Activated naive CD4-positive, alpha-beta T cell treated with anti-CD3 and anti-CD28 coated beads, Interleukin-2, amount 10 ng/mL, durations not matched to agents 7 days and 5 days (primary cell): ENCODE data around the gene SLC13A4.
"Not testable (repeated sequence)": the region's sequence is repeated elsewhere in the genome, so short reads cannot be mapped to it uniquely, and the experiment has no call there.

Source experiments
- CTCF ChIA-PET: fragments of 350-600 bp; sonication (Branson Sonifier 250); formaldehyde crosslinking; loops from one replicate; lab custom pipeline; 2021; ENCODE audit warnings: antibody characterized with exemption; lab: Charles Lee
- DNase-seq: peaks from one replicate; pipeline ENCODE4 v3.0.0-alpha.2; 2020
- H3K27ac Mint-ChIP-seq: one replicate; pipeline ENCODE4 v1.8.0; 2021; ENCODE audit warnings: mild to moderate bottlenecking, moderate library complexity, mixed read lengths
- H3K27me3 Mint-ChIP-seq: one replicate; pipeline ENCODE4 v1.8.0; 2021; ENCODE audit warnings: mild to moderate bottlenecking, mixed read lengths
- H3K36me3 Mint-ChIP-seq: one replicate; pipeline ENCODE4 v1.8.0; 2021; ENCODE audit warnings: mixed read lengths
- H3K4me1 Mint-ChIP-seq: one replicate; pipeline ENCODE4 v1.8.0; 2021; ENCODE audit warnings: mixed read lengths
- H3K4me3 Mint-ChIP-seq: one replicate; pipeline ENCODE4 v1.8.0; 2021; ENCODE audit warnings: mild to moderate bottlenecking, moderate library complexity, mixed read lengths
- H3K9me3 Mint-ChIP-seq: one replicate; pipeline ENCODE4 v1.8.0; 2021; ENCODE audit warnings: mixed read lengths

The SLC13A4 gene

DNA sequence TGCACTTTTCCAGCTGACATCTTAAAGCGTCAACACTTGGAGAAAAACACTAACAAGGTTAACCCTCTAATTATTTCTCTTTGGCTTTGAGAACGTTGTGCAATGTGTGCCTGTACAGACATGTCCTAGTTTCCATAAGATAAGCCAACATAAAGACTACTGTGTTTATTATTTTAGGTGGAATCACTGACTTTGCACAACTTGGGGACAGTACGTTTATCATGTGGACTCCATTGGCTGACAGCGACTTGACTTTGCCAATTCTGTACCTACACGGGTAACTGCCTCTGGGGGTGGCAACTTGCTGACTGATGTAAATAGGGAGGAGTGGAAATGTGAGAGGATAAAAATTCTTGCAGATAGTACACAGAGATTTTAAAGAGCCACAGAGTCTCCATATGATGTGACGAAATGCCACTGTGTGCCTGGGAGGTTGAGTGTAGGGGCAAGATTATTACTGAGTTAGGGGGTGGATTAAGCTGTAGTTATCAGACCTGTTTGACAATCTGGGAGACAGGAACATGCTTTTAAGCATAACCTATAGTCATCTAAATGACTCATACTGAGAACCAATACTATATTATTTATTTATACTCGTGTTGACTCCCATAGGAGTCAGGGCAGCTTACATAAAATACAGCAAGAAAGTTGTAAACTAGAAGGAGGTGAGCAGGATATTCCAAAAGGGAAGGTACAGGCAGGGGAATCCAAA, 21.0 kb downstream of the SLC13A4 start:
- no peaks in the 10 kb centered on the region for H3K36me3 Mint-ChIP-seq
- no peak overlapping the region for H3K27ac Mint-ChIP-seq
- no peaks in the 10 kb centered on the region for H3K27me3 Mint-ChIP-seq
- no peak for DNase-seq
- no peak overlapping the region for H3K4me3 Mint-ChIP-seq
- H3K4me1 Mint-ChIP-seq = no peaks in the 10 kb centered on the region
- CTCF ChIA-PET = interaction anchor here (0.8 kb wide), 1 partner anchor 36 kb away, joined by 3 read pairs; no protein-coding TSS in a partner anchor
- no peaks in the 10 kb centered on the region for H3K9me3 Mint-ChIP-seq

DNA sequence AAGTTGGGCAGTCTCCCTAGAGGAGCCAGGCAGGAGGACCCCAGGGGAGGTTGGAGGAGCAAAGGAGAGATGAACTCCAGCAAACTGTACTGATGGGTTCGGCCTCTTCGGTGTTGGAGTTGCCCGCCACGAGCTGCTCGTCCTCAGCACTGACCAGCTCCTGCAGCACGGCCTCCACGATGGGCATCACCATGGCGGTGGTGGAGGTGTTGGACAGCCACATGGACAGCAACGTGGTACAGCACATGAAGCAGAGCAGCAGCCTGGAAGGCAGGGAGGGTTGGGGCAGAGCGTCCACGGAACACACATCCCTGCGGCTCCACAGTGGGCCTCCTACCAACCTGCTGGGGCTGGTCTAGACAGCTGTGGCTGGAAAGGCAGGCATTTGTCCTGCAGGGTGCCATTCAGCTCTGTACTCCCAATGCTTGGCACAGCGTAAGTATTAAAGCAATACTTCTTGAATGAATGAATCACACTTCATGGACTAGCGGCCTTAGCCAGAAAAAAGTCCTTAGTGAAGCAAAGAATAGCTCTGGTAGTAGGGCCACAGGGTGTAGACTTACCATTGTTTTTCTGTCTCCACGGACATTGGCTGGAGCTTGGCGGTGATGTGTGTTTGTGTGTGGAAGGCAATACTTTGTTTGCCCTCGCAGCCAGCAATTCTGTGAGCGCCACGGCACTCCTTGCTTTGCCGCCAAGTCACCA, 21.8 kb downstream of the SLC13A4 start:
- H3K27me3 Mint-ChIP-seq = no peaks in the 10 kb centered on the region
- H3K36me3 Mint-ChIP-seq = no peaks in the 10 kb centered on the region
- CTCF ChIA-PET = interaction anchor here (0.8 kb wide), 1 partner anchor 35 kb away, joined by 3 read pairs; no protein-coding TSS in a partner anchor

DNA sequence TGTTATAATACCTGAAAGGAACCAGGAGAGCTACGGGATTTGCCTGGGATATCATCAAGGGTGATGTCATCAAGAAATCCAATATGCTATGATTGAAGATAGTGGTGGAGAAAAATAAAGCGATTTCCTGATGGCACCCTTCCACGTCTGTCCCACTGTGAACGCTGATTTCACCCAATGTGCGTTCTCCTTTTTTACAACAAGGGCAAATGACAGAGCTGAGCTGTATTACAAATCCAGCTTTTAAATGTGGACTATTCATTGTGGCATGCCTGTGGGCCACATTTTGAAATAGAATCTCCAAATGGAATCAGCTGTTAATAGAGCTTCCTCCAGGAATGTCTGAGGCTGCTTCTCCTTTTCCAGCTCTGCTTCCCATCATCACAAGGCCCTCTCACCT, 23.3 kb downstream of the SLC13A4 start:
- Mint-ChIP-seq H3K27ac (no peak overlapping the region), H3K4me3 (no peak overlapping the region), H3K4me1 (no peaks in the 10 kb centered on the region), H3K36me3 (no peaks in the 10 kb centered on the region), H3K27me3 (no peaks in the 10 kb centered on the region), H3K9me3 (no peaks in the 10 kb centered on the region)
- DNase-seq = no peak
- CTCF ChIA-PET = interaction anchor here (1.1 kb wide), 1 partner anchor 15 kb away, joined by 4 read pairs; no protein-coding TSS in a partner anchor

More for the DNA sequence above, 21.8 kb downstream of the SLC13A4 start:
- Mint-ChIP-seq H3K27ac (no peak overlapping the region), H3K4me3 (no peak overlapping the region), H3K9me3 (no peaks in the 10 kb centered on the region), H3K4me1 (no peaks in the 10 kb centered on the region)
- no peak for DNase-seq

DNA sequence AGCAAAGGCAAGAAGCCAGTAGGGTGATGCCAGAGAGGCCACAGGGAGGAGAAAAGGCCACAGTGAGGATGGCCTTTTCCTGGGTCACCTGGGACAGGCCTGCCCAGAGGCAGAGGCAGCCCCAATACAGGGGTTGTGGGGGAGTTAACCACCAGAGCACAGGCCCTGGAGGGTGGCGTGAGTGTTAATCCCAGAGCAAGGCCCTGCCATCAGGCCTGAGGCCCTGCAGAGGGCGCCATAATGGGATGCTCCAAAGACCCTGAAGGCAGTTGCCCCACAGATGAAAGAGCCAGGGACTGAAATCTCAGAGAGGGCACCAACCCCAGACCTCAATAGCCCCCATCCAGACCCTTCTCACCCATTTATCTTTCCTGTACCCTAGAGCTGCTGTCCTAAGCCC, 23.9 kb downstream of the SLC13A4 start:
- no peak overlapping the region for H3K27ac Mint-ChIP-seq
- no peak for DNase-seq
- CTCF ChIA-PET = interaction anchor here (1.1 kb wide), 1 partner anchor 14 kb away, joined by 4 read pairs; no protein-coding TSS in a partner anchor
- no peaks in the 10 kb centered on the region for H3K4me1 Mint-ChIP-seq
- H3K9me3 Mint-ChIP-seq = no peaks in the 10 kb centered on the region
- H3K4me3 Mint-ChIP-seq = no peak overlapping the region
- no peaks in the 10 kb centered on the region for H3K36me3 Mint-ChIP-seq
- no peaks in the 10 kb centered on the region for H3K27me3 Mint-ChIP-seq

DNA sequence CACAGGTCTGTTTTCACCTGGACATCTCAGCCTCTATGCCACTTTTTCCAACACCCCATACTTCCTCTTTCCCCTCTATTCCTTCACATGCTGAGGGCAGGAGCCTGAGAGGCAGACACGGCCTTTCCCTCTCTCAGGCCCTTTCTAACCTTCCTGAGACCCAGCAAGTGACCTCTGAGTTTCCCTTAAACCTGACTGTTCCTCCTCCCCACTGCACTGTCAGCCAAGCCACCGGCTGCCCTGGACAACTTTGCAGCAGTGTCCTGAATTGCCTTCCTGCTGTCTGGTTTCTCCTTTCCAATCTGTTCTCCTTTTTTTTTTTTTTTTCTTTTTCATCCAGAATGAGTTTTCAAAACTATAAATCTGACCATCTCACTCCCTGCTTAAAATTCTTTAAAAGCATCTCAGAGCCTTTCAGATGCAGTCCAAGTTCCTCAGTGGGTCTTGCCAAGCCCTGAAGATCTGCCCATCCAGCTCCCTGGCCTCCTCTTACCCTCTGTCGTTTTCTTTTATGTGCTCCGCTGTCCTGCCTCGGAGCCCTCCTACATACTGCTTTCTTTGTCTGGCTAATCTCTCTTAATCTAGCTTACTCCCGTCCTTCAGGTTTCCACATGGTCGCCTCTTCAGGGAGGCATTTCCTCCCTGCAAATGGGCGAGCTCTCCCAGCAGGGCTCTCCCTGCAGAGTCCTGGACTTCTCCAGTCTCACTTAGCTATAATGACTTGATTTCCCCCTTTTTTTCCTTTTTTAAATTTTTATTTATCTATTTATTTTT, 30.5 kb downstream of the SLC13A4 start:
- Mint-ChIP-seq H3K4me1 (no peaks in the 10 kb centered on the region), H3K9me3 (no peaks in the 10 kb centered on the region)

DNA sequence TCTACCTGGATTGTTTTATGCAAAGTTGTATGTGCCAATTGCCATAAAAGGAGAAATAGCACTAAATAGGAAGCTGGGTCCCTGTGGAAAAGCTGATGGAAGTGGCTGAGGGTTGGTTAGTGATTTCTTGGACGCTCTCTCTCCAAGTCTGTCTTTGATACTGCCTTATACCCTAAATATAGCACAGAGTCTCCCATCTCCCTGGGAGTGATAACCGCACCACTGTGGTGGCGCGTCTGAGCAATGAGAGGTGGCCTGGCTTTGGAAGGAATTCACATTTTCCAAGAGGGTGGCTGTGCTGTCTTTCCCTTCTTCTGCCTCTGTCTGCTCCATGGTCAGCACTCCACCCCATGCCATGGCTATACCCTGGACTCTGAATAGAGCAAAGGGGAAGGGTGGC, 34.4 kb downstream of the SLC13A4 start:
- no peak for DNase-seq
- no peak overlapping the region for H3K4me3 Mint-ChIP-seq
- H3K27ac Mint-ChIP-seq = no peak overlapping the region
- no peaks in the 10 kb centered on the region for H3K27me3 Mint-ChIP-seq
- H3K9me3 Mint-ChIP-seq = no peaks in the 10 kb centered on the region
- CTCF ChIA-PET = no interaction called here
- no peaks in the 10 kb centered on the region for H3K4me1 Mint-ChIP-seq
- H3K36me3 Mint-ChIP-seq = no peaks in the 10 kb centered on the region

More for the DNA sequence above, 30.5 kb downstream of the SLC13A4 start:
- H3K27ac Mint-ChIP-seq = no peak overlapping the region
- no peak overlapping the region for H3K4me3 Mint-ChIP-seq
- no peaks in the 10 kb centered on the region for H3K36me3 Mint-ChIP-seq
- no peak for DNase-seq
- no peaks in the 10 kb centered on the region for H3K27me3 Mint-ChIP-seq
- CTCF ChIA-PET = no interaction called here

DNA sequence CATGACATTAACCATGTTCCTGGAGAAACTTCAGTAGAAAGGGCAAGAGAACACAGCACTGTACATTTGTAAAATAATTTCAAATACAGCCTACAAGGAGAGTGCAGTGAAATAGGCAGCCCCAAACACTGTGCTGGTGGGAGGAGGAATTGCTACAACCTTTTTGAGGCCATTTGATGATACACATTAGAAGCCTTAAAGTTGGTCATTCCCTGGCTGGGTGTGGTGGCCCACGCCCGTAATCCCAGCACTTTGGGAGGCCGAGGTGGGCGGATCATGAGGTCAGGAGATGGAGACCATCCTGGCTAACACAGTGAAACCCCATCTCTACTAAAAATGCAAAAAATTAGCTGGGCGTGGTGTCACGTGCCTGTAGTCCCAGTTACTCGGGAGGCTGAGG, 35.4 kb downstream of the SLC13A4 start:
- H3K27ac Mint-ChIP-seq, H3K4me1 Mint-ChIP-seq, H3K27me3 Mint-ChIP-seq, H3K36me3 Mint-ChIP-seq, H3K9me3 Mint-ChIP-seq, CTCF ChIA-PET, H3K4me3 Mint-ChIP-seq, DNase-seq: not testable (repeated sequence)

DNA sequence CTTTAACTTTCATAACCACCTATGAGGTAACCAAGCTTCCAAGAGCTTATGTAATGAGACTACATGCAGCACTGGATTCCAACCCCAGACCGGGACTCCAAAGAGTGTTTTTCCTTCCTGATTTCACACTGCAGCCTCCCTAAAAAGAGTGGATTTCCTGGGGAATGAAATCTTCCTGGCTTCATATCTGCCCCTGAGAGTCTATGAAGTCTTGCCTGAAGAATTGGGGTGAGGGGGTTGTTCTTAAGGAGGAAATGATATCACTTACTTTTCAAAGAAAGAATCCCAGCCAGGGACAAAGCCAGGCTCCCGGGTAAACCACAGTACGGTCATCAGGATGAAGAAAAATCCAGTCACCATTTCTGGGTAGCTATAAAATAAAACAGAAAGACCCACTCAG, 35.9 kb downstream of the SLC13A4 start:
- Mint-ChIP-seq H3K9me3 (no peaks in the 10 kb centered on the region), H3K4me1 (no peaks in the 10 kb centered on the region)
- CTCF ChIA-PET = no interaction called here

DNA sequence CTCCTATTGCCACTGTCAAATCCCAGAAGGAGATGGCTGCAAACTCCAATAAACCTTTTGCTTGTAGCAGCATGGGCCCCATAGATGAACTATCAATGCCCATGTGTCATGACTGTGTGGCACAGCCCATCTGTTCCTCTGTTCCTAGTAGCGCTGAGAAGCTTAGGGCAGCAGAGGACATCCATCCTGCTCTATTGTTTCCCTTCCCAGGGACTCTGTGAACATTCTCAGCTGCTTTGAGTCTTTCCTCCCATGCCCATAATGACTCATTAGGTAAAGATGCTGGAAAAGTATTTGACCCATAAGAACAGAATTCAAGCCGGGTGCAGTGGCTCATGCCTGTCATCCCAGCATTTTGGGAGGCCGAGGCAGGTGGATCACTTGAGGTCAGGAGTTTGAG, 37.4 kb downstream of the SLC13A4 start:
- Mint-ChIP-seq H3K9me3 (no peaks in the 10 kb centered on the region), H3K27me3 (no peaks in the 10 kb centered on the region), H3K27ac (no peak overlapping the region), H3K4me1 (no peaks in the 10 kb centered on the region), H3K36me3 (no peaks in the 10 kb centered on the region), H3K4me3 (no peak overlapping the region)
- DNase-seq = no peak
- CTCF ChIA-PET = no interaction called here

More for the DNA sequence above, 35.9 kb downstream of the SLC13A4 start:
- Mint-ChIP-seq H3K4me3 (no peak overlapping the region), H3K27me3 (no peaks in the 10 kb centered on the region), H3K36me3 (no peaks in the 10 kb centered on the region), H3K27ac (no peak overlapping the region)
- DNase-seq = no peak

DNA sequence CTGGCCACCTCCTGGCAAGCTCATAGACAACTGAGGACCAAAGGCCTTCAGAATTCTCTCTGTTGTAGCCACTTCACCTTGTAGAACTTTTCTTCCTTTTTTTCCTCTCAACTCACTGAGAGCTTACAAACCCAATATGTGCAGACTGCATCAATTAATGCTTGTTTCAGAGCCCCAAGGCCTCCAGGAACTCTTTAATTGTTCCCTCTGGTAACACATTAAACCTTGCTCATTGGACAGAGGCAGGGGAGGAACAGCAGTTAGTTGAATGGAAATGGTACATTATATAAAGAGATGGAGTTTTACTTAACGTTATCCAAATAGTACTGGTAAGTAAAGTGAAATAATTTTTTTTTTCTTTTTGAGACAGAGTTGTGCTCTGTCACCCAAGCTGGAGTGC, 40.5 kb downstream of the SLC13A4 start:
- CTCF ChIA-PET = interaction anchor here (0.6 kb wide), 1 partner anchor 11 kb away, joined by 3 read pairs; no protein-coding TSS in a partner anchor
- Mint-ChIP-seq H3K4me1 (no peaks in the 10 kb centered on the region), H3K4me3 (no peak overlapping the region), H3K36me3 (no peaks in the 10 kb centered on the region), H3K9me3 (no peaks in the 10 kb centered on the region), H3K27ac (no peak overlapping the region), H3K27me3 (no peaks in the 10 kb centered on the region)
- DNase-seq = no peak

DNA sequence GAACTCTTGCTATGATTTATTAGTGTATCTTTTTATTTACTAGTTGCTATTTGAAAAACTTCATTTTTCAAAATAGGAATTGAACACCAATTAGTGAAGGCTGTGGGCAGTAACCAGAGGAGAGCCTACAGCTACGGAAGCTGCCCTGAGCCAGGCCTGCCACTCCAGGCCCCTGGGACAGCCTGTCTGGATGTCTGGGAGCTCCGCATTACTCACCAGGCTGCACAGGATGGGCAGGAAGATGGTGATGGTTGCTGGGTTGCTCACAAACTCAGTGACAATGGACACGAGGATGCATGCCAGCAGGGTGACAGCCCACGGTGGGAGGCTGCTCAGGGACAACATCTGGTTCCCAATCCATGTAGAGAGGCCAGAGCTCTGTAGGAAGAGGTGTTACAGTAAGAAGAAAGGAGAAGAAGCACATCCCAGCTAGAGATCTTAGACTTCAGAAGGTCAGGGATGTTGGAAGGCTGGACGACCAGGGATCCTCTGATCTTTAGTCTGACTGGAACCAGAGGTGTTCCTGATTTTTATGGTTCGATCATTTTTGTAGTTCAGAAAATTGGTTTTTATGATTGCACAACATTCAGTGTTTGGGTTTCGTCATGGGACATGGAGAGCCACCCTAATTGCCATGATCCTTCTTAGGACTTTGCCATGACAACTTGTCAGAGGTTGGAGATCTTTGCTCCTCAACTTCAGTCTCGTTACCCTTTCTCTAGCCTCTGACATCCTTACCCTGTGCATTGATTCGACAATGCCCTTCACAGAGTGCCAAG, 42.5 kb downstream of the SLC13A4 start:
- DNase-seq = no peak
- H3K27ac Mint-ChIP-seq = no peak overlapping the region
- H3K4me1 Mint-ChIP-seq = peaks cover 13% of the 10 kb centered on the region
- H3K4me3 Mint-ChIP-seq = no peak overlapping the region
- CTCF ChIA-PET = no interaction called here
- H3K27me3 Mint-ChIP-seq = no peaks in the 10 kb centered on the region
- H3K36me3 Mint-ChIP-seq = no peaks in the 10 kb centered on the region
- no peaks in the 10 kb centered on the region for H3K9me3 Mint-ChIP-seq

DNA sequence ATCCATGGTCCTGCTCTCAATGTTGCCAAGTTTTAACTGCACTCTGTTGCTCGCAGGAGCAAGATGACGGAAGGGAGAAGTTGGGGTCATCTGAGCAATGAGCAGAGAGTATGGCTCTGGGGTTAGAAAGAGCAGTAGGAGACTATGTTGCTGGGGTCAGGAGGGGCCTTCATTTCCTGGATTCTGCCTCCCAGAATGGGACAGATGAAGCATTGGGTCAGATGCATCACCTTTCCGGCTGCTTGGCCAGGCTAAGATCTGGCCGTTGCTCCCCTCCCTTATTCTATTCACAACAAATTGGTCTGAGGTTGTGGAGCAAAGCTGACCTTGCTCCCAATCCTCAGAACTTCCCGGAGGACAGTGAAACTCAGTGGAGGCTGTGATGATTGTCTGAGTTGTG, 43.3 kb downstream of the SLC13A4 start:
- Mint-ChIP-seq H3K4me3 (no peak overlapping the region), H3K27me3 (no peaks in the 10 kb centered on the region), H3K4me1 (peaks cover 20% of the 10 kb centered on the region), H3K27ac (no peak overlapping the region), H3K9me3 (no peaks in the 10 kb centered on the region), H3K36me3 (no peaks in the 10 kb centered on the region)
- DNase-seq = no peak
- CTCF ChIA-PET = no interaction called here

DNA sequence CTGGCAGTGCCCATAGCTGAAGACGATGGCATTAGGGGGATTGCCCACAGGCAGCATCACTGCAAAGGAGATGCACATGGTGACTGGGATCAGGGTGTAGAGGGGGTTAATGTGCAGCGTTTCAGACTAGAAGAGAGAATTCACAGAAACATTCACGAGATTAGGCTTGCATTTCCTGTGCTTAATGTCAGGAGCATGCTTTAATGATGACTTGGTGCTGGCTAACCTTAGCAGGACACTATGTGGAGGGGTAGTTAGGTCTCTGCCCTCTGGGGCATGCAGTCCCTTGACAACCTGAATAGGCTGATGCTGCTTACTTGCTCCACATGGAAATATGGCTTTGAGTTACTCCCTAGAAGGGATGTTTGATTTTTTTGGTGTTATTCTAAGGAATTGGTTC, 43.9 kb downstream of the SLC13A4 start:
- Mint-ChIP-seq H3K4me3 (no peak overlapping the region), H3K27me3 (no peaks in the 10 kb centered on the region), H3K4me1 (peaks cover 24% of the 10 kb centered on the region), H3K9me3 (no peaks in the 10 kb centered on the region), H3K36me3 (no peaks in the 10 kb centered on the region), H3K27ac (no peak overlapping the region)
- CTCF ChIA-PET = interaction anchor here (1.0 to 4.3 kb wide), 2 partner anchors 12 to 15 kb away, joined by 3 to 23 read pairs; no protein-coding TSS in a partner anchor
- no peak for DNase-seq
